Keratinocyte (primary cell): ENCODE data around the gene POLD4.

Experiments
- EZH2 ChIP-seq: IDR thresholded peaks from one replicate; pipeline ENCODE4 v1.6.1; 2012; ENCODE audit warnings: inconsistent platforms, mild to moderate bottlenecking, low read length, moderate library complexity
- TF ChIP-seq, protein P1 (sequence below), 3 experiments: IDR thresholded peaks in 1 of 3; conservative IDR thresholded peaks in 1 of 3; optimal IDR thresholded peaks in 1 of 3; 2 replicates in 2 of 3; 3 replicates in 1 of 3; pipeline versions ENCODE3 to v1.5.1; 2011; ENCODE audit warnings: low read length in 3 of 3, mild to moderate bottlenecking in 3 of 3, moderate library complexity in 2 of 3, control low read depth in 1 of 3, inconsistent platforms in 1 of 3; ENCODE audit not compliant: insufficient read depth in 2 of 3; ENCODE audit errors: extremely low read depth in 1 of 3

DNA sequence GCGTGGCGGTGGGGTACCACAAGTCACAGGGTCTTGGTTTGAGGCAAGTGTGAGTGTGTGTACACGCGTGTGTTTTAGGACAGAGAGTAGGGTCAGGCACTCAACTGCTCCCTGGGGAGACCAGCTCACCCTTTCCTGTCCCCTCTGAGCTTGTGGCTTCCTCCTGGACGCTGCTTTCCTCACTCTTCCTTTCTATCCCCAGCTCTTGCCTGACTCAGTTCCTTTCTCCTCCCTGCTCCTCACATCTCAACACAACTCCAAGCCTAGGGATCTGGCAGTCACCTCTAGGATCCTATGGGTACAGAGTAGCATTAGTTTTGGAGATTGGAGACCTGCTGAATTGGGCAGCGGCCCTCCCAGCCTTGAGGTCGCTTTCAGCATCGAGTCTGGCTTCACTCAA is 15.9 kb upstream of the POLD4 start:
- TF ChIP-seq EZH2 = no peak
- TF ChIP-seq, protein P1, sequence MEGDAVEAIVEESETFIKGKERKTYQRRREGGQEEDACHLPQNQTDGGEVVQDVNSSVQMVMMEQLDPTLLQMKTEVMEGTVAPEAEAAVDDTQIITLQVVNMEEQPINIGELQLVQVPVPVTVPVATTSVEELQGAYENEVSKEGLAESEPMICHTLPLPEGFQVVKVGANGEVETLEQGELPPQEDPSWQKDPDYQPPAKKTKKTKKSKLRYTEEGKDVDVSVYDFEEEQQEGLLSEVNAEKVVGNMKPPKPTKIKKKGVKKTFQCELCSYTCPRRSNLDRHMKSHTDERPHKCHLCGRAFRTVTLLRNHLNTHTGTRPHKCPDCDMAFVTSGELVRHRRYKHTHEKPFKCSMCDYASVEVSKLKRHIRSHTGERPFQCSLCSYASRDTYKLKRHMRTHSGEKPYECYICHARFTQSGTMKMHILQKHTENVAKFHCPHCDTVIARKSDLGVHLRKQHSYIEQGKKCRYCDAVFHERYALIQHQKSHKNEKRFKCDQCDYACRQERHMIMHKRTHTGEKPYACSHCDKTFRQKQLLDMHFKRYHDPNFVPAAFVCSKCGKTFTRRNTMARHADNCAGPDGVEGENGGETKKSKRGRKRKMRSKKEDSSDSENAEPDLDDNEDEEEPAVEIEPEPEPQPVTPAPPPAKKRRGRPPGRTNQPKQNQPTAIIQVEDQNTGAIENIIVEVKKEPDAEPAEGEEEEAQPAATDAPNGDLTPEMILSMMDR (optimal IDR thresholded peaks at IDR 0.05 in 1 of 3, IDR thresholded peaks at IDR 0.05 in 1 of 3, conservative IDR thresholded peaks at IDR 0.05 in 1 of 3; ENCODE audit: extremely low read depth in 1 of 3, insufficient read depth in 2 of 3, low read length in 3 of 3) = no peak
